DND-41 (cell line): ENCODE data around the gene TMEM145.
A peak's percentile ranks its signal among the peaks of the same experiment; 100 is the strongest.

ENCODE experiments used
- ATAC-seq: fragments of 200-7000 bp; cut with Tn5 transposase; 3 replicates; pipeline ENCODE4 v1.9.1; 2021; ENCODE audit warnings: low read depth; ENCODE audit not compliant: insufficient read depth
- DNase-seq: peaks from one replicate; pipeline ENCODE4 v3.0.0-alpha.2; 2020
- H2AFZ ChIP-seq: 2 replicates; pipeline ENCODE4 v1.6.0; 2012; ENCODE audit warnings: low read depth, low read length
- H3K27ac ChIP-seq: 2 replicates; pipeline ENCODE4 v1.5.1; 2012; ENCODE audit warnings: low read length, inconsistent platforms
- H3K27me3 ChIP-seq: fragments of 200-600 bp; sonication (generic); 2 replicates; pipeline ENCODE4 v1.6.0; 2012; ENCODE audit warnings: low read length, mild to moderate bottlenecking, inconsistent platforms; ENCODE audit not compliant: insufficient read depth, poor library complexity
- H3K36me3 ChIP-seq: 2 replicates; pipeline ENCODE4 v1.5.1; 2012; ENCODE audit warnings: low read length, inconsistent platforms; ENCODE audit not compliant: insufficient read depth
- H3K4me1 ChIP-seq: 2 replicates; pipeline ENCODE4 v1.5.1; 2012; ENCODE audit warnings: mild to moderate bottlenecking, low read length; ENCODE audit not compliant: insufficient read depth
- H3K4me2 ChIP-seq: 2 replicates; pipeline ENCODE4 v1.6.0; 2012; ENCODE audit warnings: mild to moderate bottlenecking, moderate library complexity, low read length, inconsistent platforms; ENCODE audit not compliant: insufficient read depth
- H3K4me3 ChIP-seq, 2 experiments: fragments of 200-600 bp in 1 of 2; shearing (Covaris generic) in 1 of 2; 2 replicates each; pipeline ENCODE4 v1.5.1; 2012 to 2016; ENCODE audit warnings: inconsistent platforms in 2 of 2, low read length in 2 of 2, mild to moderate bottlenecking in 2 of 2, low read depth in 1 of 2, moderate library complexity in 1 of 2
- H3K79me2 ChIP-seq: 2 replicates; pipeline ENCODE4 v1.6.0; 2012; ENCODE audit warnings: low read length, inconsistent platforms; ENCODE audit not compliant: insufficient read depth
- H3K9ac ChIP-seq: 2 replicates; pipeline ENCODE4 v1.6.0; 2012; ENCODE audit warnings: low read depth, mild to moderate bottlenecking, inconsistent platforms, low read length, moderate library complexity
- H3K9me3 ChIP-seq: 2 replicates; pipeline ENCODE4 v1.5.1; 2012; ENCODE audit warnings: low read length, moderate library complexity, mild to moderate bottlenecking, inconsistent platforms; ENCODE audit not compliant: insufficient read depth, severe bottlenecking
- H4K20me1 ChIP-seq: 2 replicates; pipeline ENCODE4 v1.6.0; 2012; ENCODE audit warnings: low read length; ENCODE audit not compliant: insufficient read depth
- EZH2 ChIP-seq: IDR thresholded peaks from 3 replicates; pipeline ENCODE4 v1.6.1; 2012; ENCODE audit warnings: borderline replicate concordance, low read depth, mild to moderate bottlenecking, moderate library complexity, low read length, inconsistent platforms; ENCODE audit not compliant: severe bottlenecking
- TF ChIP-seq, protein P1 (sequence below): IDR thresholded peaks from 2 replicates; pipeline ENCODE4 v1.5.1; 2012; ENCODE audit warnings: borderline replicate concordance, low read length, moderate library complexity, mild to moderate bottlenecking; ENCODE audit not compliant: poor library complexity, severe bottlenecking; ENCODE audit errors: extremely low read depth

Gene TMEM145

DNA sequence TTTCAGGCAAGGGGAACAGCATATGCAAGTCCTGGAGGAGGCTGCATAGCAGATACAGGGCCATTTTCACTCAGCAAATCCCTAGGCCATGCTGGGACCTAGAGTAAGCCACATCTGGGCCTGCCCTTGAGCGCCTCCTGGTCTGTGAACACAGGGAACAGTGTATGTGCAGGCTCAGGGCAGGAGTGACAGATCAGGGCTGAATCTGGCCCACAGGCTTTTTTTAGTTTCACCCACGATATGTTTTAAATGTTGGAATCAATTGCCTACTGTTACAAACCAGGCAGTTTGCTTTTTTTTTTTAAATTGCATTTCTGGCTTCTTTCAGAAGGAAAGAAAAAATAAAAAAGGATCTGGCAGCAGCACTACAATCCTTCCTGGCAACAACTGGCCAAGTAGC lies 1.5 kb upstream of the TMEM145 start:
- DNase-seq = no peak
- 0 out of 3 replicates have a peak, but pooled peaks have one; percentile 41 for ATAC-seq
- Histone ChIP-seq H3K4me1 (peaks cover 16% of the 10 kb centered on the region), H3K9ac (no peak overlapping the region), H3K4me3 (no peak overlapping the region), H2AFZ (no peak overlapping the region), H3K36me3 (no peaks in the 10 kb centered on the region), H4K20me1 (peaks cover 3% of the 10 kb centered on the region), H3K4me2 (no peak overlapping the region), H3K79me2 (no peaks in the 10 kb centered on the region), H3K27ac (no peak overlapping the region), H3K9me3 (no peaks in the 10 kb centered on the region), H3K27me3 (peaks cover 34% of the 10 kb centered on the region)
- TF ChIP-seq, protein P1, sequence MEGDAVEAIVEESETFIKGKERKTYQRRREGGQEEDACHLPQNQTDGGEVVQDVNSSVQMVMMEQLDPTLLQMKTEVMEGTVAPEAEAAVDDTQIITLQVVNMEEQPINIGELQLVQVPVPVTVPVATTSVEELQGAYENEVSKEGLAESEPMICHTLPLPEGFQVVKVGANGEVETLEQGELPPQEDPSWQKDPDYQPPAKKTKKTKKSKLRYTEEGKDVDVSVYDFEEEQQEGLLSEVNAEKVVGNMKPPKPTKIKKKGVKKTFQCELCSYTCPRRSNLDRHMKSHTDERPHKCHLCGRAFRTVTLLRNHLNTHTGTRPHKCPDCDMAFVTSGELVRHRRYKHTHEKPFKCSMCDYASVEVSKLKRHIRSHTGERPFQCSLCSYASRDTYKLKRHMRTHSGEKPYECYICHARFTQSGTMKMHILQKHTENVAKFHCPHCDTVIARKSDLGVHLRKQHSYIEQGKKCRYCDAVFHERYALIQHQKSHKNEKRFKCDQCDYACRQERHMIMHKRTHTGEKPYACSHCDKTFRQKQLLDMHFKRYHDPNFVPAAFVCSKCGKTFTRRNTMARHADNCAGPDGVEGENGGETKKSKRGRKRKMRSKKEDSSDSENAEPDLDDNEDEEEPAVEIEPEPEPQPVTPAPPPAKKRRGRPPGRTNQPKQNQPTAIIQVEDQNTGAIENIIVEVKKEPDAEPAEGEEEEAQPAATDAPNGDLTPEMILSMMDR = peak; percentile 40
- TF ChIP-seq EZH2 = no peak

GRCh38 chr19:42312370-42312769 lies 739 bp upstream of the TMEM145 start:
- no peaks in the 10 kb centered on the region for H3K36me3 ChIP-seq
- no peaks in the 10 kb centered on the region for H3K9me3 ChIP-seq
- peaks cover 3% of the 10 kb centered on the region for H4K20me1 ChIP-seq
- H3K27me3 ChIP-seq = peaks cover 34% of the 10 kb centered on the region
- TF ChIP-seq EZH2 = no peak
- TF ChIP-seq, protein P1 = no peak
- no peak overlapping the region for H3K4me3 ChIP-seq
- ATAC-seq (no peak), DNase-seq (no peak)
- H3K79me2 ChIP-seq = no peaks in the 10 kb centered on the region
- H3K4me2 ChIP-seq = 0 out of 2 replicates have a peak overlapping the region, but pooled peaks have one; percentile 57
- H3K4me1 ChIP-seq = peaks cover 16% of the 10 kb centered on the region
- H2AFZ ChIP-seq = no peak overlapping the region
- no peak overlapping the region for H3K9ac ChIP-seq
- H3K27ac ChIP-seq = no peak overlapping the region

DNA sequence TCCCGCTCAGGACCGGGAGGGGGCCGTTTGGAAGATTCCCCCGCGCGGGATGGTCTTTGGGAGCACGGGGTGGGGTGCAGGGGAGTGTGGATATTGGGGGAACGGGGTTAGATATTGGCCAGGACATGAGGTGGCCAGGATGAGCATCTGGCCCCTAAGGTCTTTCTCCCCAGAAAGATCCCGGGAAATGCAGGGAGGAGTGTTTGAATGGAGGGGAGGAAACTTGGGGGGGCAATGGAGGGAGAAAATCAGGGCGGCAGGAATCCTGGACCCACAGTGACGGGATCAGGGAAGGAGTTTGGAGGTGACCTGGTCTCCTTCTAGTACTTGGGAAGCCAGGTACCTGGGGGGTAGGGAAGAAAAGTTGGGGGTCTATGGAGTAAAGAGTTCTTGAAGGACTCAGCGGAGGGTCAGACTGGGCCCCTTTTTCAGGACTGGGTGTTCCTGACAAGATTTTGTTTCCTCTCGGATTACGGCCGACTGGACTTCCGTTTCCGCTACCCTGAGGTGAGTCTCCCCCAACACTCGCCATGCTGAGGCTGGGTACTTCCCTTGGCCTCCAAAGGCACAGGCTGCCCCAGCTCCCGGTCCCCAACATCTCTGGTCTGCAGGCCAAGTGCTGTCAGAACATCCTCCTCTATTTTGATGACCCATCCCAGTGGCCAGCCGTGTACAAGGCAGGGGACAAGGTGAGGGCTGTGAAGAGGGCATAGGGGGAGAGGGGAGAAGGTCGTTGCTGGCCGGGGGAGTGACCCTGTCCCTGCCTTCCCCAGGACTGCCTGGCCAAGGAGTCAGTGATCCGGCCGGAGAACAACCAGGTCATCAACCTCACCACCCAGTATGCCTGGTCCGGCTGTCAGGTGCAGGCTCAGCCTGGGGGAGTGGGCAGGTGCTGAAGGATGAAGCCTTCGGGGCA lies 989 bp downstream of the TMEM145 start:
- Histone ChIP-seq H4K20me1 (peaks cover 3% of the 10 kb centered on the region), H3K9me3 (no peaks in the 10 kb centered on the region), H3K27me3 (peaks cover 34% of the 10 kb centered on the region), H3K4me1 (peaks cover 16% of the 10 kb centered on the region), H3K4me2 (peak overlapping the region; percentile 57), H3K27ac (no peak overlapping the region), H3K36me3 (no peaks in the 10 kb centered on the region), H3K79me2 (no peaks in the 10 kb centered on the region), H3K9ac (no peak overlapping the region), H2AFZ (no peak overlapping the region), H3K4me3 (no peak overlapping the region)
- no peak for ATAC-seq
- TF ChIP-seq, protein P1 = no peak
- no peak for TF ChIP-seq EZH2
- DNase-seq = no peak
